ENCODE results near the gene C1QA. TPM values are rescaled to one million over a fixed set of nuclear protein-coding genes. Genes with fewer than 3 reads are reported as not detected.

C1QA gene
- total RNA-seq, 1 experiment from 2014 or later: not detected

- DNase-seq (ENCODE audit: low spot score): no peak
Observed at GRCh38 chr1:22612671-22613571, 23.5 kb upstream of the C1QA start.

GRCh38 chr1:22613572-22613918, 22.9 kb upstream of the C1QA start:
- DNase-seq (ENCODE audit: low spot score): no peak

GRCh38 chr1:22613951-22614350, 22.5 kb upstream of the C1QA start:
- no peak for DNase-seq (ENCODE audit: low spot score)

GRCh38 chr1:22615886-22616285, 20.5 kb upstream of the C1QA start:
- DNase-seq (ENCODE audit: low spot score): no peak

- DNase-seq (ENCODE audit: low spot score): no peak
Observed at GRCh38 chr1:22616571-22616970, 19.9 kb upstream of the C1QA start.

GRCh38 chr1:22618056-22618455, 18.4 kb upstream of the C1QA start:
- no peak for DNase-seq (ENCODE audit: low spot score)

GRCh38 chr1:22619252-22619651, 17.2 kb upstream of the C1QA start:
- peak; percentile 16 for DNase-seq (ENCODE audit: low spot score)

- no peak for DNase-seq (ENCODE audit: low spot score)
Observed at GRCh38 chr1:22619798-22620197, 16.6 kb upstream of the C1QA start.

GRCh38 chr1:22621761-22622160, 14.7 kb upstream of the C1QA start:
- DNase-seq (ENCODE audit: low spot score): no peak

GRCh38 chr1:22625262-22625925, 11.0 kb upstream of the C1QA start:
- no peak for DNase-seq (ENCODE audit: low spot score)

- DNase-seq (ENCODE audit: low spot score): no peak
Observed at GRCh38 chr1:22626237-22627157, 9.9 kb upstream of the C1QA start.

- no peak for DNase-seq (ENCODE audit: low spot score)
Observed at GRCh38 chr1:22627331-22627730, 9.1 kb upstream of the C1QA start.

GRCh38 chr1:22628698-22629444, 7.6 kb upstream of the C1QA start:
- no peak for DNase-seq (ENCODE audit: low spot score)

GRCh38 chr1:22629886-22630285, 6.5 kb upstream of the C1QA start:
- no peak for DNase-seq (ENCODE audit: low spot score)

- DNase-seq (ENCODE audit: low spot score): no peak
Observed at GRCh38 chr1:22633697-22634463, 2.5 kb upstream of the C1QA start.

- no peak for DNase-seq (ENCODE audit: low spot score)
Observed at GRCh38 chr1:22635436-22635835, 992 bp upstream of the C1QA start.

- no peak for DNase-seq (ENCODE audit: low spot score)
Observed at GRCh38 chr1:22636927-22637326, 499 bp downstream of the C1QA start.

GRCh38 chr1:22637907-22638445, 1.5 kb downstream of the C1QA start:
- DNase-seq (ENCODE audit: low spot score): no peak

GRCh38 chr1:22638476-22639234, 2.2 kb downstream of the C1QA start:
- DNase-seq (ENCODE audit: low spot score): no peak

GRCh38 chr1:22639286-22639685, 2.9 kb downstream of the C1QA start:
- peak; percentile 16 for DNase-seq (ENCODE audit: low spot score)

All from A172 (cell line).